GM21723 (cell line): Measurements from ENCODE around the gene OPN4.
A peak's percentile ranks its signal among the peaks of the same experiment; 100 is the strongest.
"Not testable (repeated sequence)": the region's sequence is repeated elsewhere in the genome, so short reads cannot be mapped to it uniquely, and the experiment has no call there.

Source experiments
- ATAC-seq: cut with Tn5 transposase; IDR thresholded peaks from one replicate; pipeline ENCODE4 v1.9.1; 2021; ENCODE audit warnings: mild to moderate bottlenecking, moderate library complexity; ENCODE audit not compliant: unreplicated experiment

OPN4 gene, protein sequence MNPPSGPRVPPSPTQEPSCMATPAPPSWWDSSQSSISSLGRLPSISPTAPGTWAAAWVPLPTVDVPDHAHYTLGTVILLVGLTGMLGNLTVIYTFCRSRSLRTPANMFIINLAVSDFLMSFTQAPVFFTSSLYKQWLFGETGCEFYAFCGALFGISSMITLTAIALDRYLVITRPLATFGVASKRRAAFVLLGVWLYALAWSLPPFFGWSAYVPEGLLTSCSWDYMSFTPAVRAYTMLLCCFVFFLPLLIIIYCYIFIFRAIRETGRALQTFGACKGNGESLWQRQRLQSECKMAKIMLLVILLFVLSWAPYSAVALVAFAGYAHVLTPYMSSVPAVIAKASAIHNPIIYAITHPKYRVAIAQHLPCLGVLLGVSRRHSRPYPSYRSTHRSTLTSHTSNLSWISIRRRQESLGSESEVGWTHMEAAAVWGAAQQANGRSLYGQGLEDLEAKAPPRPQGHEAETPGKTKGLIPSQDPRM

DNA sequence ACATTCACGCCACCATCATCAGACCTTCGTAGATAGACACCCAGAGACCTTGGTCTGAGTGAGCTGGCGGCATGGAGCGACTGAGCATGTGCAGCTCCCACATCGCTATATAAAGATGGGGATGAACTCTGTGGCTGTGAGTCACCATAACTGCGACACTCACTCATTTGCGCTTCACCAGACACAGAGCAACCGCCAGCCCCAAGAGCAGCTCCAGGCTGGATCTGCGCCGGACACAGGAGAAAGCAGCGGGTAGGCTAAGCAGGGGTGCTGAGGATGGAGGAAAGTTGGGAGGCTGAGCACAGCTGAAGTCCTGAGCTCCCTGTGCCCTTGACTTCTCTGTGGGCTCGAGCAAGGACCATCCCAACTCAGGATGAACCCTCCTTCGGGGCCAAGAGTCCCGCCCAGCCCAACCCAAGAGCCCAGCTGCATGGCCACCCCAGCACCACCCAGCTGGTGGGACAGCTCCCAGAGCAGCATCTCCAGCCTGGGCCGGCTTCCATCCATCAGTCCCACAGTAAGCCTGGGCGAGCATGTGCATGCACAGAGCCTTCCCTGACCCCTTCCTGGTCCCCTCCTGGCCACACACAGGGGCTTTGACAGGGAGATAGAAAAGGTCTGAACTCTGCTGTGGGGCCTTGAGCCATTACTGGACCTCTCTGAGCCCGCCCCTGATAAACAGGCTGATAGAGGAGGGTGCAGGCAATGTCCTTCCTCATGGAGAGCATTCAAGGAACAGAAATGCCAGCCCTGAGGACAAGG is at the start of gene OPN4:
TSS of gene OPN4 (plus strand) at position 137 of the 762 bp plus-strand sequence. CDS start at position 374, 237 bp downstream.
- no peak for ATAC-seq

DNA sequence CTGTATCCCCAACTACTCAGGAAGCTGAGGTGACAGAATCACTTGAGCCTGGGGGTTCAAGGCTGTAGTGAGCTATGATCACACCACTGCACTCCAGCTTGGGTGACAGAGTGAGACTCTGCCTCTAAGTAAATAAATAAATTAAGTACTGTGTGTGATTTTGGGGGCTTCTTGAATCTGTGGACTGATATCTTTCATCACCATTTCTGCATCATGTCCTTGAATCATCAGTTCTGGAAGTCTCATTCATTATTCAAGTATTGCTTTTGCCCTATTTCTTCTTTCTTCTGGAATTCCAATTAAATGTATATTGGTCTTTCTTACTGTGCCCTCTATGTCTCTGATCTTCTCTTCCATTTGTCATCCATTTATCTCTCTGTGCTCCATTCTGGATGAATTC is 46.7 kb upstream of the OPN4 start:
- ATAC-seq: no peak

DNA sequence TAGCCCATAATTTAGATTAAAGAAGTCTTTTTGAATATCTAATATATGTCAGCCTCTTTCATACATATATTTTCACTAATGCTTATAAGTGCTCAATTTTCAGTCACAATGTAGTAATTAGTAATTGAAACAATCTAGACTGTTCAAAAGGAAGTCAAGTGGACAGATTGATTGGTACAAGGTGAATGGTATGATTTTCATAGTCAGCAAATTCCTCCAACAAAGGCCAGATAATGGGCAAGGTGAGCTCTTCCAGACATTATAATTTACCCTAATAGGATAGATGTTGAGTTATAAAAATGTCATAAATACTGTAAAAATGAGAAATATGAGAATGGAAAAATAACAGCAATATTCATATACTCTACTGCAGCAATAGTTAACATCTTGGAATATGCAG is 44.4 kb upstream of the OPN4 start:
- no peak for ATAC-seq

DNA sequence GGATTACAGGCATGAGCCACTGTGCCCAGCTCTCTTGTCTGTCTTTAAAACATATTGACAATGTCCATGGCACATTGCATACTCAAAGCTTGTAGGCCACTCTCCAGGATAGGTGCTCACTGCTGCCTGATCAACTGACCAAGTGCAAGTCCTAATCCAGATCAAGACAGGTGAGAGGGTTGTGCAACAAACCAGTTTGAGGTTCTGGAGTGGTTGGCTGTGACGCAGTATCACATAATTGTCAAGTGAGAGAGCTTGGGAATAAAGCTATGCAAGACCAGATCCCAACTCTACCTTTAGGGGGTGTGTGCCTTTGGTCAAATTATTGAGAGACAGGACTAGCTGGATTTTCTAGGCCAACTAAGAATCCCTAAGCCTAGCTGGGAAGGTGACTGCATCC is 43.0 kb upstream of the OPN4 start:
- ATAC-seq: no peak

DNA sequence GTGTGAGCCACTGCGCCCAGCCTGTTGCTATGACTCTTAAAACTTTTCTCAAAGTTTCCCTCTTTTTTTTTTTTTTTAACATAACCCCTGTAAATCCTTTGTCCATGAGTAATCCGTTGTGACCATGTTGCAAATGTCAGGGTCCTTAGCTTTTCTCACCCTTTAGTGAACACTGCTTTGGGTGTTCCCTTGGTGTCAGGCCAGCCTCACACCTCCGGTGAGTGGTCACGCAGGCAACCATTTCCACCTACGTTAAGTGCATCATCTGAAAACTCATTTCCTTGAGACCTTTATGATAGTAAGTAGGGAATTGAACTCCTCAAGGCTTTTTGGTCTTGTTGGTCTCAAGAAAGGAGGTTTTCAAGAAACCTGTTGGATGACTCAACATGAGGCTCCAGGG is 41.3 kb upstream of the OPN4 start:
- no peak for ATAC-seq

DNA sequence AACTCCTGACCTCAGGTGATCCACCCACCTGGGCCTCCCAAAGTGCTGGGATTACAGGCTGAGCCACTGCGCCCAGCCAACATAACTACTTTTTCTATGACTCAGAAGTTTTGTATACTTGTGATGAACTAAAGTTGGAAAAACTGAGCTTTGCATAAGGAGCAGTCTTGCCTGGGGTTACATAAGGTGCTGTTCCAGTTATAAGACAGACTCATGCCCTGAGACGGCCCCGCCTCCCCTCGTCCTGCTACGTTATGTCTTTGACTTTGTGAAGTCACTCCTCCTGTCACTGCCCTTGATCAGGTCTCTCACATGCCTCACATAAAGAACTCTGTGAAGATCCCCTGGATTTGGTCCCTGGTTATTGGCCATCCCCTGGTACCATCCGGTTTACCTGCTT is 40.4 kb upstream of the OPN4 start:
- ATAC-seq: no peak

DNA sequence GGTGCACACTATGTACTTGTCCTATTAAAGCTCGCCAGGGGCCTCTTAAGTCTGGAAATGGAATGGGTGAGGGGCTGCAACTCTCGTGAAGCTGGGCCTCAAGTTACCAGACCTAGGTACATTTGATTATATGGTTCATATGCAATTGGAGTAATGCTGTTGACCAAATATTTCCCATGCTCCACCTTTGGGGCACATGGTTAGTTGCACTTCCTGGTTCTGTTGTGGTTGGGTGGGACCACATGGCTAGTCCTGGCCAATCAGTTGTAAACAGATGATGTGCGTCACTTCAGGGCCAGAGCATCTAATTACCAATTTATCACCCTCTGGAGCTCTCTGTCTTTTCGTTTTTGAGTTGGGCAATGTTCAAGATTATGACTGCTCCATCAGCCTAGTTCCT is 39.5 kb upstream of the OPN4 start:
- ATAC-seq: no peak

DNA sequence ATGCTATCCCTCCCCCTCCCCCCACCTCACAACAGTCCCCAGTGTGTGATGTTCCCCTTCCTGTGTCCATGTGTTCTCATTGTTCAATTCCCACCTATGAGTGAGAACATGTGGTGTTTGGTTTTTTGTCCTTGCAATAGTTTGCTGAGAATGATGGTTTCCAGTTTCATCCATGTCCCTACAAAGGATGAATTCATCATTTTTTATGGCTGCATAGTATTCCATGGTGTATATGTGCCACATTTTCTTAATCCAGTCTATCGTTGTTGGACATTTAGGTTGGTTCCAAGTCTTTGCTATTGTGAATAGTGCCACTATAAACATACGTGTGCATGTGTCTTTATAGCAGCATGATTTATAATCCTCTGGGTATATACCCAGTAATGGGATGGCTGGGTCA is 37.1 kb upstream of the OPN4 start:
- not testable (repeated sequence) for ATAC-seq

DNA sequence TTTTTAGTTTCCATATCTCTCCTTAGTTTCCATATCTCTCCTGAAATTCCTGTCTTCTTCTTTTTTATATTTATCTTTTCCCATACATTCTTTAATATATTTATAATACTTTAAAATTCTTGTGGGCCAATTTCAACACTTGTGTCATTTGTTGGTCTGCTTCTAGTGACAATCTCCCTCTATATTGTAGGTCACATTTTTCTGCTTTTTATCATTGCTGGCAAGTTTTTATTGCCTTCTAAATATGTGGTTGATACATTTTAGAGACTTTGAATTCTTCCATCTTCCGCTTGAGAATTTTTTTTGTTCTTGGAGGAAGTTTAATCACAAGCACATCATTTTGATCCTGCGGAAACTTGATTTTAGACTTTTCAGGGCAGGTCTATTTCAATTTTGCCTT is 26.0 kb upstream of the OPN4 start:
- ATAC-seq: no peak

DNA sequence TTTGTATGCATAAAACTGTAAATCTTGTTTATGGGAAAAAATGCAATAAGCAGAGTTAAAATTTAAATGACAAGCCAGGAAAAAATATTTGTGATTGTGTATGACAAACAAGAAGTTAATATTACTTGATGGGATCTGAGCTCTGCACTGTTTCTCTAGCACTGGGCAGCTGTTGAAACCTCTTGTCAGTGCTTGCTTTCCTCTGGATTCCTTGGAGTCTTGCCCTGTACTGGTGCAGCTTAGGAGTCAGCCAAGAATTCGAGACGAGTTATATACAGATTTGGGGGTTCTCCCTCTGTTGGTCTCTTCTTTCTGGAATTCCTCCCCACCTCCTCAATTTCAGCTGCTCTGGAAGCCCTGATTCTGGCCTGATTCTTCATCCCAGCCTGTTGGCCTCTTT is 24.3 kb upstream of the OPN4 start:
- ATAC-seq: no peak

DNA sequence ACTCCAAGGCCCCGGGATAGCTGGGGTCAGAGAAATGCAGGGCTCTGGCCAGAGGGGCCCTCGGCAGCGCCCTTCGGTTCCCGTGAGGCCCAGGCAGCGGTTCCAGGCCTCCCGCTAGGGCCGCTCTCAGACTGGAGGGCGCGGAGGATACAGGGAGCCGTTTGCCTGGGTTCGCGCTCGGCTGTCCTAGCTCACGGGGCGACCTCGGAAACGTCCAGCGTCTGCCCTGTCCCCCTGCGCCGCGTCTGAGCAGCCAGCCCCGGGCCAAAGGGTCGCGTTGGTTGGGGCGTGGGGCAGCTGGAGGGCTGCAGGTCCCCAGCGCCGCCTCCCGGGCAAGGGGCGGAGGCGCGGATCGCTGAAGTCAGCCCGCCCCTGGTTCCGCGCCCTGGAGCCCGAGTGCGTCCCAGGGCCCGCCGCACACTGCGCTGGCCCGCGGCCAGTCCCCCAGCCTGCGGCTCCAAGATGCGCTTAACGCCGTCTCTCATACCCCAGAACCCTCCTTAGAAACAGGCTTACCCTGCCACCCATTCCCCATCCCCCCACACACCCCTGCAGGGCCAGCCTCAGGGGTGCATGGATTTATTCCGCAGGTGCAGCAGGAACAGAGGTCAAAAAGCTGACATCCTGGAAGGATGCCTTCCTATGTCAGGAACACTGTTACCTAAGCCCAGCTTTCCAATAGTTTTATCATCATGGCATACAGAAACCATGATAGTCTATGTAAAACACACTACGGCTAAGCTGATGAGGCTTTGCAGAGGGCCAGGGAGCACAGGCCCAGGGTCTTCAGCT is 22.1 kb upstream of the OPN4 start:
- ATAC-seq: no peak

DNA sequence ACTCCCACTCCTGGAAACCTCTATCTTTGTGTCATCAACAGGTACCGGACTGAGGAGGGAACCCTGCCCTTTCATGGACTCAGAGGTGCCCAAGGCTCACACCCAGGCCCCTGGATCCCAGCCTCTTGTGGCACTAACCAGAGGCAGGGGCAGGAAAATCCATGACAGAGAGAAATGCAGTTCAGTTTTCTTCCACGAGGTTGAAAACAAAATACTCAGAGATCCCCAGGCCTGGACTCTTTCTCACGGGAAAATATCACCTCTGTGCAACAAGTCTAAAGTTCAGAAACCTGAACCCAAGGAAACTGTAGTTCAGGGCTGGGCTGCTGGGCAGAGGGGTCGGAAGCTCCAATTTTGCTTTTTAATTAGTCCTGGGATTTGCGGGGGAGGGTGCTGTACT is 21.4 kb upstream of the OPN4 start:
- no peak for ATAC-seq

DNA sequence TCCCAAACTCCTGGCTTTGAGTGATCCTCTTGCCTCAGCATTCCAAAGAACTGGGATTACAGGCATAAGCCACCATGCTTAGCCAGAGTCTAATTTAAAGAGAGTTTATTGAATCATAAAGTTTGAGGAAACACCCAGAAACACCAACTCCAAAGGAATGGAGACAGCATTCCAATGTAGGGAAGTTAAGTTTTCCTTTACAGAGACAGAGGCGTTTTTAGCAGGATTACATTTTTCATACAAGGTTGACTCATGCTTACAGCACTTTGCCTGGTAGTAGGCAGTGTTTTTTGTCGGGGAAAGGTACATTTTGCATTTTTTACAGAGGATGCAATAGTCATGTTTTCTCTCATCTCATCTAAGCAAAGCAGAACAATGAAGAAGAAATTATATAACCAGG is 18.9 kb upstream of the OPN4 start:
- no peak for ATAC-seq

DNA sequence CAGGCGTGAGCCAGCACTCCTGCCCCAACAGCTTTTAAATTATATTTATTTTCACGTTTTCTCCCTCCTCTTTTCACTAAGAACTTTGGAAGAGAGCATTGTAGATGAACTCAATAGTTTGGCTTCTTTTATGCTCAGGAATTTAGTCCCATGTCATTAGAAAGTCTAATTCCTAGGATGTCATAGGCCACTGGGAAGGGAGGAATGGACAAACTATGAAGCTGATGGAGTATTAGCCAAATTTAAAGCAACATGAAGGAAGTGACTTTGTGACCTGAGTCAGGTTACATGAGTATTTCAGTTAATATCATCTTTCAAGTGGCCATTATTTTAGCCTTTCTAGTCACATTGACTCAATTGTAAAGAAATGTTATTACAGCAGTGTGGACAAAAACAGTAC is 18.0 kb upstream of the OPN4 start:
- ATAC-seq: no peak

DNA sequence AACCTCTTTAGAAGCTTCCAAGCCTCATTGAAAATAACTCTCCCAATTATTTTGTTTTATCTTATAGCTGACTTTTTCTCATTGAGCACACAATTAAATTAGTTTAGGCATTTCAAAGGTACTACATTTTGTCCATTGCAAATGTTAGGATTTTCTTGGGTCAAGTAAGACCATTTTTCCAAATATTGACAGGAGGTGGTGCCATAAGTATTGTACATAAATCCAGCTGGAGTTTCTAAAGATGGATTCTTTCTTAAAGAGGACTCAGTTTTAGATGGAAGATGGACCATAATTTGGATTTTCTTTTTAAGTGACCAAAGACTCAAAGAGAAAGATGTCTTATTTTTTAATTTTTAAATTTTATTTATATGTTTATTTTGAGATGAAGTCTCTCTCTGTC is 12.3 kb upstream of the OPN4 start:
- ATAC-seq: no peak

DNA sequence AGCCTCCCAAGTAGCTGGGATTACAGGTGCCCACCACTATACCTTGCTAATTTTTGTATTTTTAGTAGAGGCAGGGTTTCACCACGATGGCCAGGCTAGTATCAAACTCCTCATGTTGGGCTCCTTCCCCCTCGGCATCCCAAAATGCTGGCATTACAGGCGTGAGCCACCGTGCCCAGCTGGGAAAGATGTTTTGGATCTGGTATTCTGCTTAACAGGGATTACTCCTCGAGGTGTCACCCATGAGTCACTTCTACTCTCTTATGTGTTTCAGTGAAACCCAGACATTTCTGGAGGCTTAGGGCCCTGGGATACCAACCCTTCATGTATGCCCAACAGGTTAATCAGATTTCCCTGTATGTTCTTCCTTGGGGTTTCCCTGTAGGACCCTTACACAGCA is 11.8 kb upstream of the OPN4 start:
- peak; percentile 22 for ATAC-seq

DNA sequence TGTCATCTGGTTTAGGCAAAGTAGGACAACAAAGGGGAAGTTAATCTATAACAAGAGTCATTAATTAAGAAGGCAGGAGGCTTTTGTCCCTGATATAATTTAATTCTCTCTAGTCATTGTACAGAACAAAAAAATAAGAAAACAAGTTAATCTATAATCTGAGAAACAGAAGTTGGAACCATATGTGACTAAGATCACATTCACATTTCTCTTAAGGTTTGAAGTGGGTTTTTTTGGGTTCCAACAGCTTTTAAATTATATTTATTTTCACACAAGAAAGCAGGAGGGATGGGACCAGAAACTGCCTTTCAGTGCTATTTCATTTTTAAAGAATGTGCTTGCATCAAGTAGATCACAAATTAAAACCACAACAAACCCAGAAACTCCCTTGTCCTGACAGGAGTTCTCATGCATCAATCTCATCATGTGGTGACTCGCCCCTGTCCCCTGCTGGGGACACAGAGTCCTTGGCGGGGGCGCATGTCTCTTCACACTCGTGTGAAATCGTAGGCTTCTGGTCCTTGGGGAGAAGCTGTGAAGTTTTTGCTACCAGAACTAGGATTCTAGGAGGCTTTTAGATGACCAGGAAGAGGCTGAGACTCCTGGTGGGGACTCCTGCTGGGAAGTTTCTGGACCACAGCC is 10.1 kb upstream of the OPN4 start:
- ATAC-seq: no peak

DNA sequence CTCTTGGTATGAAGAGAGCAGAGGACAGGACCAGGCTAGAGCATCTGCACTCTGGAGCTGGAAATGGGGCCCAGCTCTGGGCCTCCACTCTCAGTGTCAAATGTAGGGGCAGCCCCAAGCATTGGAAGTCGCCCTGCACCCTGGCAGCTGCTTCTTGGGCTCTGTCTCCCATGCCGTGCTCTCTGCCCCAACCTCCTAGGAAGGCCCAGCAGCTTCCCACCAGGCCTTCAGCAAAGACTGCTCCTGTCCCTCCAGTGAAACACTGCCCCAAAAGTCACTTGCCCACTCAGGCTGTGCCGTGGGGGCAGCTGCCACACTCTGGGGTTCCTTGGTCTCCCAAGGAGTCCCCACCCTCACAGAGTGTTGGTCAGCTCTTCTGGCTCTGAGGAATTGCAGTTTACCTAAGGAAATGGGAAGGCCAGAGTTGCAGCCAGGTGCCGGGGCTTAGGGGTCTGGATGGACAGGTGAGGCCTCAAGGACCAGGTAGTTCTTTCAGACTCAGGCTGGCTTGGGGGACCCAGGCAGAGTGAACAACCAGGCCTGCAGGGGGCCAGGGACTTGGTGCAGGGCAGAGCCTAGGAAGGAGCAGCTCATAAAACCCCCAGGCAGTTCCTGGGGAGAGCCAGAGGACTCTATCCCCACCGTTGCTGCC is 9.4 kb upstream of the OPN4 start:
- no peak for ATAC-seq

DNA sequence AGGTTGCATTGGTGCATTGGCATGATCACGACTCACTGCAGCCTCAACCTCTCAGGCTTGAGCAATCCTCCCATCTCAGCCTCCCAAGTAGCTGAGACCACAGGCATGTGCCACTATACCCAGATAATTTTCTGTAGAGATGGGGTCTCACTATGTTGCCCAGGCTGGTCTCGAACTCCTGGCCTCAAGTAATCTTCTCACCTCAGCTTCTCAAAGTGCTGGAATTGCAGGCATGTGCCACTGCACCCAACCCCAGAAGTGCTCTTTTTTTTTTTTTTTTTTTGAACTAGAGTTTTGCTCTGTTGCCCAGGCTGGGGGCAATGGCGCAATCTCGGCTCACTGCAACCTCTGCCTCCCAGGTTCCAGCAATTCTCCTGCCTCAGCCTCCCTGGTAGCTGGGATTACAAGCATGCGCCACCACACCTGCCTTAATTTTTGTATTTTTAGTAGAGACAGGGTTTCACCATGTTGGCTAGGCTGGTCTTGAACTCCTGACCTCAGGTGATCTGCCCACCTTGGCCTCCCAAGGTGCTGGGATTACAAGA is 8.7 kb upstream of the OPN4 start:
- ATAC-seq: not testable (repeated sequence)

DNA sequence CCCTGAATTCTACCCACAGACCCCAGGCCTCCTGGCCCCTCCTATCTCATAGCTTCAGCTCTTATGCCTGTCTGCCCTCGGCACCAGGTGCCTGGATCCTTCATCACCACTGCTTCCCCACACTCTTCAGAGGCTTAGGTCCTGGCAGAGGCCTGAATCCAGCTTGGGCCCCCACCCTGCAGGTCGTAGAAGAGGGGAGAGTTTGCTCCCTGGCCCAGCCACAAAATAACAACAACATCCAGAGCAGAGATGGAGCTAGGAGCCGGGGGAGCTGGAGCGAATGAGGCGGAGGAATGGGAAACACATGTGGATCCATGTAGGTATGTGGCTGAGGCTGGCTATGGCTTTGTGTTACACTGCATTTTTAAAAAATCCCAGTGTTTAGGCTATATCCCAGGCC is 7.8 kb upstream of the OPN4 start:
- no peak for ATAC-seq
